ENCODE results near the gene CUL9. TPM values are rescaled to one million over a fixed set of nuclear protein-coding genes. Genes with fewer than 3 reads are reported as not detected.

The CUL9 gene
- total RNA-seq, 4 donors from 2014 or later, result 21.5 to 46.6 (median 33.6) TPM

DNA sequence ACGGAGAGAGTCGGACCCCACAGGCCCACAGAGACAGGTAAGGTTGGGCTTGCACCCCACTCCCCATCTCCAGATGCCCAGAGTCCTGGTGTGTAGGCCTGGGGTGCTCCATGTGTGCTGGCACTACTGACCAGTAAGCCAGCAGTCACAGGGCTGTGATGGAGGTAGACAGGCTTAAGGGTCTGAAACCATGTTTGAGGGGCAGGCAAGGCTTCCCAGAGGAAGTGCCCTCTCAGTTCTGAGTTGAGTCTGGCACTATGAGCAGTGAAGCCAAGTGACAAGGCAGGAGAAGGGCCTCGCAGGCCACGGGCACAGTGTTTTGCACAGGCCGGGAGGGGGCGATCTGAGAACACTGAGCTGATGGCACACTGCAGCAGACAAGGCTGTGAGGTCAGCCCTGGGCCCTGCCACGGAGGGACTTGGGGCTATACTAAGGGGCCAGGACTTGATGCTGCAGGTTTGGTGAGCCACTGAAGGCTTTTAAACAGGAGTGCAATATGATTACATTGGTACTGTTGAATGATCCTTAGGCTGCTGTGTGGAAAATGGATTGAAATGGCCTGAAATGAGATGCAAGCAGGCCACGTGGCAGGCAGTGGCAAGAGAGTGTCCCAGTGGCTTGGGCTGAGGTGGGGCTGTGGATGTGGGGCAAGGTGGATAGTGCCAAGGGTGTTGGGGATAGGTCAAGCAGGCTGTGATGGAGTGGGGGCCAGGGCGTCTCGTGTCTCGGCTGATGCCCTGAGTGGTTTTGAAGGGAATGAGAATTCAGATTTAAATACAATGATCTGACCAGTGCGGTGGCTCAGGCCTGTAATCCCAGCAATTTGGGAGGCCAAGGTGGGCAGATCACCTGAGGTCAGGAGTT lies 81.5 kb downstream of the CUL9 start:
- Histone ChIP-seq H3K4me3 (no peak overlapping the region), H3K4me1 (peaks cover 11 to 15% (median 14%) of the 10 kb centered on the region in 4 donors), H3K36me3 (no peaks in the 10 kb centered on the region), H3K27me3 (no peaks in the 10 kb centered on the region), H3K9me3 (no peaks in the 10 kb centered on the region), H3K27ac (replicated peaks in 1 of 4) (no peak overlapping the region)
- DNase-seq (ENCODE audit: extremely low spot score), result no peak
- intact Hi-C loops (cut with DNase I), result loop anchor here (1.0 to 5.0 kb wide), 2 partner anchors 71 to 244 kb away; no protein-coding TSS in a partner anchor
- no peak for TF ChIP-seq POLR2A (IDR thresholded peaks at IDR 0.05; ENCODE audit: low read depth)
- TF ChIP-seq POLR2AphosphoS5 (IDR thresholded peaks at IDR 0.05), result peak in 1 of 2 donors; percentile 31
- TF ChIP-seq, protein P1, sequence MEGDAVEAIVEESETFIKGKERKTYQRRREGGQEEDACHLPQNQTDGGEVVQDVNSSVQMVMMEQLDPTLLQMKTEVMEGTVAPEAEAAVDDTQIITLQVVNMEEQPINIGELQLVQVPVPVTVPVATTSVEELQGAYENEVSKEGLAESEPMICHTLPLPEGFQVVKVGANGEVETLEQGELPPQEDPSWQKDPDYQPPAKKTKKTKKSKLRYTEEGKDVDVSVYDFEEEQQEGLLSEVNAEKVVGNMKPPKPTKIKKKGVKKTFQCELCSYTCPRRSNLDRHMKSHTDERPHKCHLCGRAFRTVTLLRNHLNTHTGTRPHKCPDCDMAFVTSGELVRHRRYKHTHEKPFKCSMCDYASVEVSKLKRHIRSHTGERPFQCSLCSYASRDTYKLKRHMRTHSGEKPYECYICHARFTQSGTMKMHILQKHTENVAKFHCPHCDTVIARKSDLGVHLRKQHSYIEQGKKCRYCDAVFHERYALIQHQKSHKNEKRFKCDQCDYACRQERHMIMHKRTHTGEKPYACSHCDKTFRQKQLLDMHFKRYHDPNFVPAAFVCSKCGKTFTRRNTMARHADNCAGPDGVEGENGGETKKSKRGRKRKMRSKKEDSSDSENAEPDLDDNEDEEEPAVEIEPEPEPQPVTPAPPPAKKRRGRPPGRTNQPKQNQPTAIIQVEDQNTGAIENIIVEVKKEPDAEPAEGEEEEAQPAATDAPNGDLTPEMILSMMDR (IDR thresholded peaks at IDR 0.05), result peak; percentile 66 to 84 (median 80)
- 55% methylated on average over 12 of the region's 12 CpGs for WGBS

DNA sequence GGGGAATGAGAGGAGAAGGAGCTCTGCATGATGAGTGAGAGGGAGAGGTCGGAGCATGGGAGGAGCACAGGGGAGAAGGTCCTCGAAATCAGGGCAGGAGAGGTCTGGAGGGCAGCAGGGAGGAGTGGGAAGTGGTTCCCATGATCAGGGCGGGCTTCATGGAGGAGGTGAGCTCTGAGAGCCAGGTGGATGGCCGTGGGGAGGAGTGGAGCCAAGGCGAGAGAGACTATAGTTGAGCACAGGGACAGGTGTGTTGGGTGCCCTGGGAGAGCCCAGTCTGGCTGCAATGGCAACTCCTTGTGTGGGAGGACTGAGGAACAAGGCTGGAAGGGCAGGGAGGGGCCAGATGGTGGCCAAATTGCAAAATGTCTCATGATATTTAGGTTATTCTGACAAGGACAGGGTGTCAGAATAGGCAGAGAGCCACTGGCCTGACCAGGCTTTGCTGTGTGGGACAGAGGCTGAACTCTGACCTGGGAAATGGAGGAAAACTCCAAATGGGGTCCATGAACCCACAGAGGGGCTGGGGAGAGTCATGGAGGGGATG lies 82.7 kb downstream of the CUL9 start:
- H3K4me3 ChIP-seq, result no peak overlapping the region
- intact Hi-C loops (cut with DNase I), result loop anchor here (5.0 kb wide), 1 partner anchor 243 kb away; no protein-coding TSS in a partner anchor

DNA sequence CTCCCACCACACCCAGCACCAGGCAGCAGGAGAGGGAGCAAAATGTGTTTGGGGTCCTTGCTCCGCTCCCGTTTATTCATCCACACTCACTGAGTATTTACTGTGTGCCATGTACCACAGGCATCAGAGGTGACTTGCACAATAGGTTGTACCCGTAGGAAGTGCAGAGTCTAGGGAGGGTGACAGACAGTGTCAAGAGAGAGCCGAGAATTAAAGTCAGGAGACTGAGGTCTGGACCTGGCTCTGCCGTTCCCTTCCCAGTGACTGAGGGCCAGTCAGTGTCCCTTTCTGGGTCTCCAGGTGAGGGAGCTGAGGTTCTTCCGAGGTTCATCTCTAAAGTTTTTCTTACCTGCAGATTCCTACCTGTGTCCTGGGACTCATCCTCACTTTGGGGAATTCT lies 83.6 kb downstream of the CUL9 start:
- no peaks in the 10 kb centered on the region for H3K27me3 ChIP-seq
- H3K27ac ChIP-seq (replicated peaks in 1 of 4), result no peak overlapping the region
- WGBS, result 79% methylated on average over 6 of the region's 6 CpGs
- H3K4me3 ChIP-seq, result no peak overlapping the region
- TF ChIP-seq EP300 (IDR thresholded peaks at IDR 0.05) (no peak), POLR2A (IDR thresholded peaks at IDR 0.05; ENCODE audit: low read depth) (no peak), POLR2AphosphoS5 (IDR thresholded peaks at IDR 0.05) (no peak)
- TF ChIP-seq, protein P1 (IDR thresholded peaks at IDR 0.05), result no peak
- peaks cover 31 to 35% (median 32%) of the 10 kb centered on the region in 4 donors for H3K4me1 ChIP-seq
- intact Hi-C loops (cut with DNase I), result no loop called here
- DNase-seq (ENCODE audit: extremely low spot score), result no peak
- H3K36me3 ChIP-seq, result no peaks in the 10 kb centered on the region
- no peaks in the 10 kb centered on the region for H3K9me3 ChIP-seq

More for the DNA sequence above, 82.7 kb downstream of the CUL9 start:
- H3K27me3 ChIP-seq, result no peaks in the 10 kb centered on the region
- no peak overlapping the region for H3K27ac ChIP-seq (replicated peaks in 1 of 4)
- 89% methylated on average over 5 of the region's 5 CpGs for WGBS
- no peak for DNase-seq (ENCODE audit: extremely low spot score)
- no peak for TF ChIP-seq POLR2AphosphoS5 (IDR thresholded peaks at IDR 0.05)
- no peak for TF ChIP-seq EP300 (IDR thresholded peaks at IDR 0.05)
- TF ChIP-seq POLR2A (IDR thresholded peaks at IDR 0.05; ENCODE audit: low read depth), result no peak
- TF ChIP-seq, protein P1 (IDR thresholded peaks at IDR 0.05), result no peak
- peaks cover 22 to 26% (median 25%) of the 10 kb centered on the region in 4 donors for H3K4me1 ChIP-seq
- H3K36me3 ChIP-seq, result no peaks in the 10 kb centered on the region
- no peaks in the 10 kb centered on the region for H3K9me3 ChIP-seq

DNA sequence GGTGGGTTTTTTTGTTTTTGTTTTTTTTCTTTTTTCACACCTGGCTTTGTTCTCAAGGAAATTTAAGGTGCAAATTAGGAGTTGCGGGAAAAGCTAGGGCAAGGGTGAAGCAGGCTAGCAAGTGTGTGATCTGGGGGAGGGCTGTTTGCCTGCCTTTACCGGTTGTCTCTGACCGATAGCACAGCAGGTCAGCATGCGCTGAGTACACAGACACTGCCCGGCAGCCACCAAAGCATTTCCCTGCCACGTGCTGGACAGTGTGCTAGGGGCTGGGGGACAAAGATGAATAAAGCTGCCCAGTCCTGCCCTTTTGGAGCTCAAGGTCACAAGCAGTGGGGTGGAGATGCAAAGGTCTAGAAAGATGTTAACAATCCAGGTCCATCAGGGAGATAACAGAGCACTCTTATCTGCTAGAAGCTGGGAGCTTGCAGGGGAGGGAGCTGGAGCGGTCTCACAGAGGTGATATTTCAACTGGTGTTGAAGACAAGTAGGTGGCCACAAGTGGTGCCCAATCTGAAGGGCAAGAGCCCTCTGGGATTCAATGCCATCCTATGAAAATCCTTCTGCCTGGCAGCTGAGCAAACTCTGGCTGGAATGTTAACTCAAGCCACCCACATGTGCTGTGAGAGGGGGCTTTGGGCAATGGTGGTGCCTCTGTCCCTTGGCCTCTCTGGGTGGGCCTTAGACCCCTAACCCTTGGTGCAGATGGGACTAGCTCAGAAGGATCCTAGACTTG lies 85.8 kb downstream of the CUL9 start:
- intact Hi-C loops (cut with DNase I), result no loop called here
- no peak for DNase-seq (ENCODE audit: extremely low spot score)
- H3K27ac ChIP-seq (replicated peaks in 1 of 4), result peak overlapping the region; percentile 71 to 88 (median 83)
- H3K36me3 ChIP-seq, result no peaks in the 10 kb centered on the region
- H3K9me3 ChIP-seq, result no peaks in the 10 kb centered on the region
- WGBS, result 66% methylated on average over 7 of the region's 7 CpGs
- TF ChIP-seq POLR2A (IDR thresholded peaks at IDR 0.05; ENCODE audit: low read depth) (no peak), EP300 (IDR thresholded peaks at IDR 0.05) (no peak), POLR2AphosphoS5 (IDR thresholded peaks at IDR 0.05) (no peak)
- TF ChIP-seq, protein P1 (IDR thresholded peaks at IDR 0.05), result no peak
- no peak overlapping the region for H3K4me3 ChIP-seq
- H3K27me3 ChIP-seq, result no peaks in the 10 kb centered on the region
- peaks cover 31 to 42% (median 35%) of the 10 kb centered on the region in 4 donors for H3K4me1 ChIP-seq
